Endometrial microvascular endothelial cells (primary cell): Measurements from ENCODE around the gene MGA. TPM values are rescaled to one million over a fixed set of nuclear protein-coding genes. Genes with fewer than 3 reads are reported as not detected.

Source experiments
- in situ Hi-C: cut with HindIII; loops from 2 replicates; pipeline ENCODE4 v1.10.0; 2017; ENCODE audit warnings: low sequenced_read_pairs, low pct_unique_long_range_greater_than_20kb; ENCODE audit errors: inconsistent ontology term
- total RNA-seq: library from RNA; depleted of rRNA; stranded (reverse); fragments of >200 nt; gene quantifications from one replicate; pipeline ENCODE4 v1.2.3, GENCODE V29; 2015; ENCODE audit errors: inconsistent ontology term

The MGA gene
- total RNA-seq, 1 donor from 2014 or later: 11.4 TPM

- in situ Hi-C loops: no loop called here
These were observed 137.2 kb downstream of the MGA start for GRCh38 chr15:41797201-41797944.

GRCh38 chr15:41798607-41799487 lies 138.6 kb downstream of the MGA start:
- in situ Hi-C loops: no loop called here

GRCh38 chr15:41799488-41799805 lies 139.2 kb downstream of the MGA start:
- in situ Hi-C loops: no loop called here

GRCh38 chr15:41801185-41801584 lies 141.0 kb downstream of the MGA start:
- in situ Hi-C loops: no loop called here

- in situ Hi-C loops: no loop called here
These were observed 141.7 kb downstream of the MGA start for GRCh38 chr15:41801850-41802455.

- in situ Hi-C loops: no loop called here
These were observed 144.2 kb downstream of the MGA start for GRCh38 chr15:41804361-41804760.

- in situ Hi-C loops: no loop called here
These were observed 144.9 kb downstream of the MGA start for GRCh38 chr15:41804916-41805666.

GRCh38 chr15:41805711-41806110 lies 145.5 kb downstream of the MGA start:
- in situ Hi-C loops: no loop called here

GRCh38 chr15:41806291-41807181 lies 146.3 kb downstream of the MGA start:
- in situ Hi-C loops: no loop called here

GRCh38 chr15:41809121-41809520 lies 148.9 kb downstream of the MGA start:
- in situ Hi-C loops: no loop called here

- in situ Hi-C loops: no loop called here
These were observed 149.5 kb downstream of the MGA start for GRCh38 chr15:41809526-41810220.

GRCh38 chr15:41810651-41811431 lies 150.6 kb downstream of the MGA start:
- in situ Hi-C loops: no loop called here

- in situ Hi-C loops: no loop called here
These were observed 151.4 kb downstream of the MGA start for GRCh38 chr15:41811432-41812195.

GRCh38 chr15:41812820-41813375 lies 152.7 kb downstream of the MGA start:
- in situ Hi-C loops: no loop called here

- in situ Hi-C loops: no loop called here
These were observed 153.2 kb downstream of the MGA start for GRCh38 chr15:41813426-41813825.

GRCh38 chr15:41814534-41814933 lies 154.3 kb downstream of the MGA start:
- in situ Hi-C loops: no loop called here
